ENCODE data around the gene ALG8. TPM values are rescaled to one million over a fixed set of nuclear protein-coding genes. Genes with fewer than 3 reads are reported as not detected.
A peak's percentile ranks its signal among the peaks of the same experiment; 100 is the strongest.
"Not testable (repeated sequence)": the region's sequence is repeated elsewhere in the genome, so short reads cannot be mapped to it uniquely, and the experiment has no call there.

ALG8 gene
- total RNA-seq, 2 donors from 2014 or later = 42.9 to 72.1 TPM

DNA sequence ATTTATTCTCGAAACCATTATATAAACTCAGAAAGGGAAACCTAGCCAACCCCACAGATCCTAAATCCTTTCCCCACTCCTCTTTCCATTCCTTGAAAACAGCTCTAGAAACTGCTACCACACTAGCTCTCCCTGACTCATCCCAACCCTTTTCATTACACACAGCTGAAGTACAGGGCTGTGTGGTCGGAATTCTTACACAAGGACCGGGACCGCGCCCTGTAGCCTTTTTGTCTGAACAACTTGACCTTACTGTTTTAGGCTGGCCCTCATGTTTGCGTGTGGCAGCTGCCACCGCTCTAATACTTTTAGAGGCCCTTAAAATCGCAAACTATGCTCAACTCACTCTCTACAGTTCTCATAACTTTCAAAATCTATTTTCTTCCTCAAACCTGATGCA, 54.9 kb downstream of the ALG8 start:
- H3K9me3 Mint-ChIP-seq; DNase-seq (ENCODE audit: low spot score in 2 of 2); H3K36me3 Mint-ChIP-seq; ATAC-seq; H3K27ac Mint-ChIP-seq: not testable (repeated sequence)

DNA sequence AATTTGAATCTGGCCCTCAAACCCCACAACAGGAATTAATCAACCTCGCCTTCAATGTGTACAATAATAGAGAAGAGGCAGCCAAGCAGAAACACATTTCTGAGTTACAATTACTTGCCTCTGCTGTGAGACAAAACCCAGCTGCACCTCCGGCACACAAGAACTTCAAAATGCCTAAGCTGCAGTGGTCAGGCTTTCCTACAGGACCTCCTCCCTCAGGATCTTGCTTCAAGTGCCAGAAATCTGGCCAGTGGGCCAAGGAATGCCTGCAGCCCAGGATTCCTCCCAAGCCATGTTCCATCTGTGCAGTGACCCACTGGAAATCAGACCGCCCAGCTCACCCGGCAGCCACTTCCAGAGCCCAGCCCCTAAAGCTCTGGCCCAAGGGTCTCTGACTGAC, 56.4 kb downstream of the ALG8 start:
- Mint-ChIP-seq H3K36me3 (peaks cover 0 to 6% of the 10 kb centered on the region in 2 donors), H3K9me3 (no peaks in the 10 kb centered on the region), H3K27ac (no peak overlapping the region)
- no peak for DNase-seq (ENCODE audit: low spot score in 2 of 2)
- ATAC-seq = no peak

DNA sequence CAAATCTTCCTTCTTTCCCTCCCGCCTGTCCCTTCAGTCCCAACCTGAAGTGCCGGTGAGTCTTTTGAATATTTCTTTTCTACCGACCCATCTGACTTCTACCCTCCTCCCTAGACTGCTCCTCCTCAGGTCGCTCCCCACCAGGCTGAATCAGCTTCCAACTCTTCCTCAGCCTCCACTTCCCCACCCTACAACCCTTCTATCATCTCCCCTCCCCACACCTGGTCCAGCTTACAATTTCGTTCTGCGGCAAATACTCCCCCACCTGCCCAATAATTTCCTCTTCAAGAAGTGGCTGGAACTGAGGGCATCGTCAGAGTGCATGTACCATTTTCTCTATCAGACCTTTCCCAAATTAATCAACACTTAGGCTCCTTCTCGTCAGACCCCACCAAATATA, 57.3 kb downstream of the ALG8 start:
- Mint-ChIP-seq H3K27ac (no peak overlapping the region), H3K9me3 (no peaks in the 10 kb centered on the region), H3K36me3 (peaks cover 0 to 6% of the 10 kb centered on the region in 2 donors)
- ATAC-seq (no peak), DNase-seq (ENCODE audit: low spot score in 2 of 2) (no peak)

DNA sequence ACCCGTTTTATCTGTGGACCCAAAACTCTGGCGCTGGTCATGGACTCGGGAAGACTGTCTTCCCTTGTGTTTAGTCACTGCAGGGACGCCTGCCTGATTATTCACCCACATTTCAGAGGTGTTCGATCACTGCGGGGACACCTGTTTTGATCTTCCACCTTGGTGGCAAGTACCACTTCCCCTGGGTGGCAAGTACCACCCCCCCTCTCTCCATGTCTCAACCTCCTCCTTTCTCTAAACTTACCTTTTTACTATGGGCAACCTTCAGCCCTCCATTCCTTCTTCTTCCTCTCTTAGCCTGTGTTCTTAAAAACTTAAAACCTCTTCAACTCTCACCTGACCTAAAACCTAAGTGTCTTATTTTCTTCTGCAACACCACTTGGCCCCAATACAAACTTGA, 57.8 kb downstream of the ALG8 start:
- no peak for DNase-seq (ENCODE audit: low spot score in 2 of 2)
- Mint-ChIP-seq H3K36me3 (peaks cover 0 to 6% of the 10 kb centered on the region in 2 donors), H3K9me3 (no peaks in the 10 kb centered on the region), H3K27ac (no peak overlapping the region)
- no peak for ATAC-seq

DNA sequence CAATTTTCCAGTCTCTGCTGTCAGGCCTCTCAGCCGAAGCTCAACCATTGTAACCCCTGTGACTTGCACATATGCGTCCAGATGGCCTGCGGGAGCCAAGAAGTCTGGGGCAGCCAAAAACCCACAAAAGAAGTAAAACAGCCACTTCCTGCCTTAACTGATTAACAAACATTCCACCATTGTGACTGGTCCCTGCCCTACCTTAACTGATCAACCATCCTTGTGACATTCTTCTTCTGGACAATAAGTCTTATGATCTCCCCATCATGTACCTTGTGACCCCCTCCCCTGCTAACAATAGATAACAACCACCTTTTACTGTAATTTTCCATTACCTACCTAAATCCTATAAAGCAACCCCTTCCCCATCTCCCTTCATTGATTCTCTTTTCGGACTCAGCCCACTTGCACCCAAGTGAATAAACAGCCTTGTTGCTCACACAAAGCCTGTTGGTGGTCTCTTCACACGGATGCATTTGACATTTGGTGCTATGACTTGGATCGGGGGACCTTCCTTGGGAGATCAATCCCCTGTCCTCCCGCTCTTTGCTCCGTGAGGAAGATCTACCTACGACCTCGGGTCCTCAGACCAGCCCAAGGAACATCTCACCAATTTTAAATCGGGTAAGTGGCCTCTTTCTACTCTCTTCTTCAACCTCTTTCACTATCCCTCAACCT, 58.5 kb downstream of the ALG8 start:
- DNase-seq (ENCODE audit: low spot score in 2 of 2) (no peak), ATAC-seq (no peak)
- Mint-ChIP-seq H3K36me3 (peaks cover 0 to 6% of the 10 kb centered on the region in 2 donors), H3K9me3 (no peaks in the 10 kb centered on the region), H3K27ac (peak overlapping the region in 1 of 2 donors; percentile 87)

DNA sequence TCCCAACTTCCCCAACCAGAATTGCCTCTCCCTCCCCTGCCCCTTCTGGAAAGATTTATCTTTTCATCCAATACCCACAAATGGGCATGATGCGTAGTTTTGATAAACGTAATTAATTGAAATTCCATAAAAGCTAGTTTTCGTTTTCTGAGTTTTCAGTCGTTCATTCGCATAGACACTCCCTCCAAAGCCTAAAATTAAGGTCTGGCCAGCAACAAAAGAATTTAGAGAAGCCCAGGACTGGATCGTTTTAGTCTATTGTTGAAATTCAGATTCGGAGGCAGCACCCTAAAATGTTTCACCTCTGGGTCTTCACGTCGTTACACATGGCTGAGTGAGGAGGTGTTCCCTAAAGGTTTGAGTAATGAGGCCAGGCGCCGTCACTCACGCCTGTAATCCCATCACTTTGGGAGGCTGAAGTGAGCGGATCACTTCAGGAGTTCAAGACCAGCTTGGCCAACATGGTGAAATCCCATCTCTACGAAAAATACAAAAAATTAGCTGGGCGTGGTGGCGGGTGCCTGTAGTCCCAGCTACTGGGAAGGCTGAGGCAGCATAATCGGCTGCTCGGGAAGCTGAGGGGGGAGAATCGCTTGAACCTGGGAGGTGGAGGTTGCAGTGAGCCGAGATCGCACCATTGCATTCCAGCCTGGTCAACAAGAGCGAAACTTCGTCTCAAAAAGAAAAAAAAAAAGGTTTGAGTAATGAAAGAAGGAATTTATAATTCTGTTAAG, 59.2 kb downstream of the ALG8 start:
- peak overlapping the region; percentile 87 to 90 for H3K27ac Mint-ChIP-seq
- DNase-seq (ENCODE audit: low spot score in 2 of 2) (no peak), ATAC-seq (no peak)
- no peaks in the 10 kb centered on the region for H3K9me3 Mint-ChIP-seq
- H3K36me3 Mint-ChIP-seq = peaks cover 0 to 6% of the 10 kb centered on the region in 2 donors

DNA sequence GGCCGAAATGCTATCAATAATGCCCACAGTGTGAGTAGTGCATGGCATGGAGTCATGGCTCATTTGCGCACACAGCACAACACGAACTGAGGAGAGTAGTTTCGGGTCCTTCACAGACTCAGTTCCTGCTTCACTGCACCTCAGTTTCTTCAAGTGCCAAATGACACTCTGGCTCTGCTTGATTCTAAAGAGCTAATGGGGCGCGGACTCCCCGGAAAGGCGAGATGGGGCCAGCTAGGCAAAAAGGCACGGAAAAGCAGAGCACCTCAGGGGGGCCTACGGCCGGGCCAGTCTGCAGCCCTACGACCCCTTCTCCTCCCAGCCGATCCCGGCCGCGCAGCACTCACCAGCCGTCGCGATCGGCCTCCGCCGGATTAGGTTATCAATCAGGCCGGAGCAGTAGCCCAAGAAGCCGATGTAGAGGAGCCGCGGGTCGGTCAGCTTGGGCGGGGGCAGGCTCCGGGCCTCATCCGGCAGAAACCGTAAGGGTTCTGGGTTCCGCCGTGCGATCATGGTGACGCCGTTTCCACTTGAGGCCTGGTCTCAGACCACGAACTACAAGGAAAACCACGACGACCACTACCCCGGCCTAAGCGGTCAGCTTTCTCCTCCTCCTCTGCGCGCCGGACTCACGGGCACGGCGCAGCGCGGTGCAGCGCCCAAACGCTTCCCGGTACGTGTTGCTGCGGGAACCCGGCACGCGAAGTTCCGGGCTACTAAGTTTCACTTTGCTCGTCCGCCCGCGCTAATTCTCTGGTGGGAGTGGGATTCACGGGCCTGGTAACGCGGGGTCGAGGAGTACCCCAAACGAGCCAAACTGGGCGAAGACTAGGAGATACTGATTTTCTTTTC, 60.0 kb downstream of the ALG8 start, which contains the start of gene NDUFC2:
TSS of gene NDUFC2 (minus strand) at position 631 of the 852 bp plus-strand sequence. CDS start at position 513, 118 bp downstream.
- Mint-ChIP-seq H3K27ac (peak within 1 kb of the TSS; percentile 87 to 90), H3K9me3 (no peaks in the 10 kb centered on the region), H3K36me3 (peaks cover 5 to 6% of the 10 kb centered on the region in 2 donors)
- peak; percentile 69 to 75 for DNase-seq (ENCODE audit: low spot score in 2 of 2)
- ATAC-seq = peak; percentile 85

DNA sequence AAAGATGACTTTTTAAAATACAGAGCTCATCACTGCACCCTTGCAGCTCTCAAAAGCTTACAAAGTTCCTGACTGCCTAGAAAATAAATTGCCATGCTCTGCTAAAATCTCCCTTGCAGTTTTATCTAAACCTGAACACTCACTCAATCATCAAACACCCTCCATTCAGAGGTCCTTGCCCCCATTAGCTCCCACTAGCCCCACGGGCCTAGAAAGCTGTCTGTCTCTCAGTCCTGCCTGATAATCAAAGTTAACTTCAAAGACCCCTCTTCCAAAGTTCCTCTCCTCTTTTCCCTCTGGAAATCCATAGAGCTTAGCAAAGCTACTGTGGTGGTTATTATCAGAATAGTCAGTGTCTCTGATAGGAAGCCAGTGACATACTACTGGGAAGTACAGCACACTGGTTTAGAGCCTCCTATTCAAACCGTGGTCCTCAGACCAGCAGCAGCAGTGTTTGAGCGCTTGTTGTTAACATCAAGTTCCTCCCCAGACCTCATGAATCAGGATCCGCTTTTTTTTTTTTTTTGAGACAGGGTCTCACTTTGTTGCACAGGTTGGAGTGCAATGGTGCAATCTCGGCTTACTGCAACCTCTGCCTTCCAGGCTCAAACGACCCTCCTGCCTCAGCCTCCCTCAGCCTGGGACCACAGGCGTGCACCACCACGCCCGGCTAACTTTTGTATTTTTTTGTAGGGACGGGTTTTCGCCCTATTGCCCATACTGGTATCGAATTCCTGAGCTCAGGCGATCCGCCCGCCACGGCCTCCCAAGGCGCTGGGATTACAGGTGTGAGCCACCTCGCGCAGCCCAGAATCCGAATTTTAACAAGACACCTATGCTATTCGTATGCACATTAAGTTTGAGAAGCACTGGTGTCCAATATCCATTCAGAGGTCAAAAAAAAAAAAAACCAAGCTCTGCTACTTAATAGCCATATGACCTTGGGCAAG, 60.9 kb downstream of the ALG8 start:
- Mint-ChIP-seq H3K27ac (peak overlapping the region; percentile 87 to 90), H3K36me3 (peaks cover 6% of the 10 kb centered on the region in 2 donors), H3K9me3 (no peaks in the 10 kb centered on the region)
- ATAC-seq = peak in 1 of 2 donors; percentile 19
- DNase-seq (ENCODE audit: low spot score in 2 of 2) = no peak

DNA sequence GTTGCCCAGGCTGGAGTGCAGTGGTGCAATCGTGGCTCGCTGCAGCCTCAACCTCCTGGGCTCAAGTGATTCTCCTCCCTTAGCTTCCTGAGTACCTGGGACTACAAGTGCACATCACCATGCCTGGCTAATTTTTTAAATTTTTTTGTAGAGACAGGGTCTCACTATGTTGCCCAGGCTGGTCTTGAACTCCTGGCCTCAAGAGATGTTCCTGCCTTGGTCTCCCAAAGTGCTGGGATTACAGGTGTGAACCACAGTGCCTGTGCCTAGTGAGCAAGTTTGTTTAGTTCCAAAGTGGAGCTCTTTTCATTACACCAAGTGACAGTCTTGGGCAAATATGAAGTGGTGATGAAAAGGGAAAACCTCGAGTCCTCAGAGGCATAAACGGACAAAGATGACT, 61.8 kb downstream of the ALG8 start:
- H3K9me3 Mint-ChIP-seq; H3K36me3 Mint-ChIP-seq; DNase-seq (ENCODE audit: low spot score in 2 of 2); ATAC-seq: not testable (repeated sequence)
- H3K27ac Mint-ChIP-seq = peak overlapping the region in 1 of 2 donors; percentile 87

DNA sequence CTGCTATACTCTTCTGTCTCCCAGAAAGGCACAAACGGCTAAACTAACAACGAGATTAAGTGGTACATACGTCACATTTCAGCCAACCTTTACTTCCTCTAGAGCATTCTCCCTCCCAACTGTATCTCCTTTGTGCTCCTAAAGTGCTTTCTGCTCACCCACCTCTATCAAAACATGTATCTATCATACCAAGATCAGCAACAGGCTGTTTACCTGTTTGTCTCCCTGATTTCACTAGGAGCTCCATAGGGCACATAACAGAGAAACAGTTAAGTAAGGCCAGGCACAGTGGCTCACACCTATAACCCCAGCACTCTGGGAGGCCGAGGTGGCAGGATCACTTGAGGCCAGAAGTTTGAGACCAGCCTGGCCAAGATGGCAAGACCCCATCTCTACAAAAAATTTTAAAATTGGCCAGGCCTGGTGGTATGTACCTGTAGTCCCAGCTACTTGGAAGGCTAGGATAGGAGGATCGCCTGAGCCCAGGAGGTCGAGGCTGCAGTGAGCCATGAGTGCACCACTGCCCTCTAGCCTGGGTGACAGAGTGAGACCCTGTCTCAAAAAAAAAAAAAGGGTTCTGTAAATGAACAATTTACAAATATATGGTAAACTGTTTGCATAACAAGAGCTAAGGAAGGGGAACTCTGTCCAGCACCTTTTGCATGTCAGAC, 62.6 kb downstream of the ALG8 start:
- H3K36me3 Mint-ChIP-seq = peaks cover 6% of the 10 kb centered on the region in 2 donors
- ATAC-seq (no peak), DNase-seq (ENCODE audit: low spot score in 2 of 2) (no peak)
- H3K9me3 Mint-ChIP-seq = no peaks in the 10 kb centered on the region
- peak overlapping the region; percentile 2 for H3K27ac Mint-ChIP-seq

DNA sequence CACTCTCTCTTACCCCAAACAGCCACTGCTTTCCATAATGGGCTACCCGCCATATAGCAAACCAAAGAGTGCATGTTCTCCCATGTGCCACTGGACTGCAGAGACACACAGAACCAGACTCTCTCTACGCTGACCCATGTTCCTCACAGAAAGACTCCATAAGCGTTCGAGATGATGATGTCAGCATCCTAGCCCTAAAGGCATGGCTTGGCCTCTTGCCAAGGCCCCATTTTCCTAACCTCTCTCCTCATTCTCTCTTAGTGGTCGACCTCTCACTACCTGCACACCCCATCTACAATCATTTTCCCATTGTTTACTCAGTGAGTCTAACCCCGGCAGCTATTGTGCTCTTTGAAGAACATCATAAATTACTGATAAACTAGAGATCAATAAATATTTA, 64.7 kb downstream of the ALG8 start:
- DNase-seq (ENCODE audit: low spot score in 2 of 2) (no peak), ATAC-seq (no peak)
- Mint-ChIP-seq H3K27ac (peak overlapping the region in 1 of 2 donors; percentile 73), H3K36me3 (peaks cover 6% of the 10 kb centered on the region in 2 donors), H3K9me3 (no peaks in the 10 kb centered on the region)

DNA sequence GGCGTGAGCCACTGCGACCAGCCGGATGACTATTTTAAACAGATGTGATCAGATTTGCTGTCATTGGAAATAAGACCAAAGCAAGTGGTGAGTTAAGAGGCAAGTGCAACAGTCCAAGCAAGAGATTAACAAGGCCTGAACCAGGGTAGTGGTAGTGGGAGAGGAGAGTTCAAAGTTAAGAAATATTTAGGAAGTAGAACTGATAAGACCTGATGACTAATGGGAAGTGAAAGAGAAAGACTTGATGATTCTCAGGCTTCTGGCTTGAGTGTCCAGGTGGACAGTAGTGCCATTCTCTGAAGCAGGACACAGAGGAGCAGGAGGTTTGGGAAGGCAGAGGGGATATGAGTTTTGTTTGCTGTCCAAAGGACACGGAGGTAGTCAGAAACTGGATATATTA, 67.0 kb downstream of the ALG8 start:
- DNase-seq (ENCODE audit: low spot score in 2 of 2) (no peak), ATAC-seq (no peak)
- Mint-ChIP-seq H3K9me3 (peaks cover 0 to 4% of the 10 kb centered on the region in 2 donors), H3K27ac (no peak overlapping the region), H3K36me3 (peaks cover 7 to 23% of the 10 kb centered on the region in 2 donors)

DNA sequence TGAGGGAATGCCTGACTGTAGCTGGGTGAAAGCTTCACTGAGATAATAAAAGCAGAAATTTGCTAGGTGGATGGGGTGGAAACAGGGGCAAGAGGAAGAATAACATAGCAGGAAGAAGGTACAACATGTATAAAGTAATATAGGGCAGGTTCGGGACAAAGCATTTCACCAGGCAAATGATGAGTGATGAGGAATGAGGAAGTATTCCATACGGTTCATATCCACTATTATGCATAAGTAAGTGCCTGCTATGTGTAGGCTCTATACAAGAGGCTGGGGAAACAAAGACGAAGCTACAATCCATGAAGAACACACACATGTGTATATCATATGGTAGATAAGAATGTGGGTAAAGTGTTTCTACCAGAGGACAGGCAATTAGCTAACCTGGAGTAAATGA, 67.7 kb downstream of the ALG8 start:
- DNase-seq (ENCODE audit: low spot score in 2 of 2) = no peak
- H3K36me3 Mint-ChIP-seq = peaks cover 9 to 27% of the 10 kb centered on the region in 2 donors
- no peak for ATAC-seq
- no peak overlapping the region for H3K27ac Mint-ChIP-seq
- peaks cover 0 to 7% of the 10 kb centered on the region in 2 donors for H3K9me3 Mint-ChIP-seq

DNA sequence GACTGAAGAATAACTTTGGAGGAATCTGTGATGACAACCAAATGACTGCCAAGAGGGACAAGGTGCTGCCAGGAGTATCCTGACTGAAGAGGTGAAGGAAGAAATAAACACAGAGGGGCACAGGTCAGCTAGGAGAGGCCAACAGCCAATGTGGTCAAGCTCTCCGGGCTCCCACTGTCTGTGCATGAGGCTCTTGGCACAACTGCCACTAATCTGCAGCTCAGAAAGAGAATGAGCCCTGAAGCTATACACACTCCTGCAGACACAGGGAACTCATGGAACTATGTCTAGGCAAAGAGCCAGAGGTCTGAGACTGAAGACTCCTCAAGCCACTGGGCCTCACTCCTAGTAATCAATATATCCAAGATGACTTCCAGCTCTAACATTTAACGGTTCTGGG, 68.8 kb downstream of the ALG8 start:
- Mint-ChIP-seq H3K27ac (no peak overlapping the region), H3K9me3 (peaks cover 0 to 7% of the 10 kb centered on the region in 2 donors), H3K36me3 (peaks cover 9 to 27% of the 10 kb centered on the region in 2 donors)
- no peak for ATAC-seq
- DNase-seq (ENCODE audit: low spot score in 2 of 2) = no peak

DNA sequence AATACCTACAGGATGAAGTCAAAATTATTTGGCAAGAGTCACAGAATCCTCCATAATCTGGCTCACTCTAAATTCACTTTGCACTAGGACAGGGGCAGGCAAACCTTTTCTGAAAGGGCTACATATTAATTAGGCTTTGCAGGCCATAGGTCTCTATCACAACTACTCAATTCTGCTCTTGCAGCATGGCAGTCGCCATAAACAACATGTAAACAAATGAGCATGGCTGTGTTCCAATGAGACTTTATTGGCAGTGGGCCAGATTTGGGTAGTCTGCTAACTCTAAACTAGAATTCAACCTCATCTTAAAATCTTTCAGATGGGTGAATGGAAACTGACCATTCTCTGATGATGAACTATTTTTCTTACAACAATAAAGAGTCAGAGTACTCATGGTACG, 70.0 kb downstream of the ALG8 start:
- Mint-ChIP-seq H3K36me3 (peaks cover 9 to 21% of the 10 kb centered on the region in 2 donors), H3K9me3 (peaks cover 0 to 7% of the 10 kb centered on the region in 2 donors), H3K27ac (no peak overlapping the region)

More for the DNA sequence above, 70.0 kb downstream of the ALG8 start:
- no peak for DNase-seq (ENCODE audit: low spot score in 2 of 2)
- ATAC-seq = no peak

Measured in activated naive CD4-positive, alpha-beta T cell treated with anti-CD3 and anti-CD28 coated beads, Interleukin-2, amount 50 U/mL, for 72 hours (primary cell).